Neural progenitor cell (in vitro differentiated cells): ENCODE data around the gene CPXM1. TPM values are rescaled to one million over a fixed set of nuclear protein-coding genes. Genes with fewer than 3 reads are reported as not detected.

ENCODE experiments used
- DNase-seq: peaks from one replicate; pipeline ENCODE4 v3.0.0-alpha.2; 2016; ENCODE audit warnings: low spot score
- H2AFZ ChIP-seq: fragments of 200-600 bp; sonication (generic); replicated peaks from 2 replicates; pipeline ENCODE4 v1.6.1; 2016; ENCODE audit warnings: antibody characterized with exemption
- H3F3A ChIP-seq: fragments of 200-600 bp; sonication (generic); 2 replicates; pipeline ENCODE4 v1.6.1; 2016; ENCODE audit warnings: antibody characterized with exemption, low read depth
- H3K27ac ChIP-seq: fragments of 200-600 bp; sonication (generic); 2 replicates; pipeline ENCODE4 v1.5.1; 2016; ENCODE audit warnings: mild to moderate bottlenecking
- H3K27me3 ChIP-seq: fragments of 200-600 bp; sonication (generic); 2 replicates; pipeline ENCODE4 v1.6.1; 2016; ENCODE audit warnings: mild to moderate bottlenecking, moderate library complexity
- H3K36me3 ChIP-seq: fragments of 200-600 bp; sonication (generic); 2 replicates; pipeline ENCODE4 v1.5.1; 2016
- H3K4me1 ChIP-seq: fragments of 200-600 bp; sonication (generic); 2 replicates; pipeline ENCODE4 v1.6.1; 2016; ENCODE audit warnings: mixed run types
- H3K4me2 ChIP-seq: fragments of 200-600 bp; sonication (generic); 2 replicates; pipeline ENCODE4 v1.6.1; 2016
- H3K4me3 ChIP-seq: fragments of 200-600 bp; sonication (generic); 2 replicates; pipeline ENCODE4 v1.5.1; 2016
- H3K79me2 ChIP-seq: fragments of 200-600 bp; sonication (generic); 2 replicates; pipeline ENCODE4 v1.6.1; 2016; ENCODE audit warnings: low read depth
- H3K9ac ChIP-seq: fragments of 200-600 bp; sonication (generic); 2 replicates; pipeline ENCODE4 v1.6.1; 2016
- H3K9me3 ChIP-seq: fragments of 200-600 bp; sonication (generic); 2 replicates; pipeline ENCODE4 v1.5.1; 2016; ENCODE audit warnings: low read depth
- H4K20me1 ChIP-seq: fragments of 200-600 bp; sonication (generic); 2 replicates; pipeline ENCODE4 v1.6.1; 2016; ENCODE audit warnings: low read depth
- H3K27ac Mint-ChIP-seq: 3 replicates; pipeline ENCODE4 v1.8.0; 2021; ENCODE audit warnings: mixed read lengths
- H3K27me3 Mint-ChIP-seq: 2 replicates; pipeline ENCODE4 v1.8.0; 2022; ENCODE audit warnings: low read depth, mild to moderate bottlenecking, inconsistent platforms, moderate library complexity, mixed read lengths; ENCODE audit not compliant: insufficient read depth
- H3K36me3 Mint-ChIP-seq: 3 replicates; pipeline ENCODE4 v1.8.0; 2021; ENCODE audit warnings: mixed read lengths
- H3K4me1 Mint-ChIP-seq: 3 replicates; pipeline ENCODE4 v1.8.0; 2021; ENCODE audit warnings: mixed read lengths
- H3K4me3 Mint-ChIP-seq: 3 replicates; pipeline ENCODE4 v1.8.0; 2021; ENCODE audit warnings: mild to moderate bottlenecking, moderate library complexity, mixed read lengths
- H3K9me3 Mint-ChIP-seq: 3 replicates; pipeline ENCODE4 v1.8.0; 2020; ENCODE audit warnings: mixed read lengths
- EZH2 ChIP-seq: fragments of 200-600 bp; sonication (generic); IDR thresholded peaks from 2 replicates; pipeline ENCODE4 v1.6.1; 2017; ENCODE audit warnings: antibody characterized with exemption, mild to moderate bottlenecking, moderate library complexity
- EZH2phosphoT487 ChIP-seq: fragments of 200-600 bp; sonication (generic); IDR thresholded peaks from 2 replicates; pipeline ENCODE4 v1.6.1; 2017; ENCODE audit warnings: antibody characterized with exemption
- total RNA-seq: library from RNA; depleted of rRNA; stranded (reverse); fragments of >200 nt; gene quantifications from 2 replicates; pipeline ENCODE4 v1.2.3, GENCODE V29; 2015; ENCODE audit warnings: low replicate concordance
- TF ChIP-seq, protein P1 (sequence below): fragments of 200-600 bp; sonication (generic); IDR thresholded peaks from 2 replicates; pipeline ENCODE4 v1.5.1; 2017; ENCODE audit warnings: antibody characterized with exemption, mild to moderate bottlenecking

The CPXM1 gene
- total RNA-seq, 1 donor from 2014 or later: 76.3 TPM

DNA sequence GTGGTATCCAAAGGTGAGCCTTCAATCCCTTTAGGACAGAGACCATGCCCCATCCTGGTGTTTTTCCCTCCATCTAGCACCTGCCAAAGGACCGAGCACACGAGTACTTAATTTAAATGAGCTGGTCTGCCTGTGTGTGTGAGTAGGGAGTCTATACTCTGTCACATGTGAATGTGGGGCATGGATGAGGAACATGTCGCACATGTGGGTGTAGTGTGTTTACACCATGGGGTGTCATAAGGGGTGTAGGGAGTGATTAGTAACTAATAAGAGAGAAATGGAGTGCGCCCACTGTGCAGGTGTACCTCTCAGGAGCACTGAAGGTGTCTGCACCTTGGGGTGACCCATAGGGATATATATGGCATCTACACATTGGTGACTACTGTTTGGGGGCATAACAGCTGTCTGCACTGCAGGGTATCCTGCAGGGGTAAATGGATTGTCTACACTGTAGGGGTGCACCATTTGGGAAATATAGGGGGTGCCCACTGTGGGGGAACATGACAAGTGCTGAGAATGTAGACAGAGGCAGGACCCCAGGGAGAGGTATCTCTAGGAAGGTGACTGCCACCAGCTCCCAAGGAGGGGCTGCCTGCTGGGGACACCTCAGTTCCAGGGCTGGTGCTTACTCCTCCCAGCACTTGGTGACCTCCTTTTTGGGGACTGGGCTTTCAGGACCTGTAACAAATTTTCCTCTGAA lies 54.3 kb downstream of the CPXM1 start:
- Histone ChIP-seq H3K4me3 (no peak overlapping the region), H3K27me3 (peaks cover 100% of the 10 kb centered on the region), H3F3A (peaks cover 7% of the 10 kb centered on the region), H3K79me2 (no peaks in the 10 kb centered on the region), H3K9me3 (no peaks in the 10 kb centered on the region), H4K20me1 (peaks cover 25% of the 10 kb centered on the region), H2AFZ (no peak overlapping the region), H3K4me1 (peaks cover 7% of the 10 kb centered on the region), H3K9ac (no peak overlapping the region), H3K36me3 (no peaks in the 10 kb centered on the region), H3K27ac (no peak overlapping the region), H3K4me2 (no peak overlapping the region)
- no peaks in the 10 kb centered on the region for H3K36me3 Mint-ChIP-seq
- H3K4me1 Mint-ChIP-seq: peaks cover 5% of the 10 kb centered on the region
- no peak for TF ChIP-seq EZH2
- no peak for TF ChIP-seq EZH2phosphoT487
- TF ChIP-seq, protein P1, sequence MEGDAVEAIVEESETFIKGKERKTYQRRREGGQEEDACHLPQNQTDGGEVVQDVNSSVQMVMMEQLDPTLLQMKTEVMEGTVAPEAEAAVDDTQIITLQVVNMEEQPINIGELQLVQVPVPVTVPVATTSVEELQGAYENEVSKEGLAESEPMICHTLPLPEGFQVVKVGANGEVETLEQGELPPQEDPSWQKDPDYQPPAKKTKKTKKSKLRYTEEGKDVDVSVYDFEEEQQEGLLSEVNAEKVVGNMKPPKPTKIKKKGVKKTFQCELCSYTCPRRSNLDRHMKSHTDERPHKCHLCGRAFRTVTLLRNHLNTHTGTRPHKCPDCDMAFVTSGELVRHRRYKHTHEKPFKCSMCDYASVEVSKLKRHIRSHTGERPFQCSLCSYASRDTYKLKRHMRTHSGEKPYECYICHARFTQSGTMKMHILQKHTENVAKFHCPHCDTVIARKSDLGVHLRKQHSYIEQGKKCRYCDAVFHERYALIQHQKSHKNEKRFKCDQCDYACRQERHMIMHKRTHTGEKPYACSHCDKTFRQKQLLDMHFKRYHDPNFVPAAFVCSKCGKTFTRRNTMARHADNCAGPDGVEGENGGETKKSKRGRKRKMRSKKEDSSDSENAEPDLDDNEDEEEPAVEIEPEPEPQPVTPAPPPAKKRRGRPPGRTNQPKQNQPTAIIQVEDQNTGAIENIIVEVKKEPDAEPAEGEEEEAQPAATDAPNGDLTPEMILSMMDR: no peak
- H3K4me3 Mint-ChIP-seq: no peak overlapping the region
- DNase-seq: no peak
- peaks cover 53% of the 10 kb centered on the region for H3K27me3 Mint-ChIP-seq
- no peaks in the 10 kb centered on the region for H3K9me3 Mint-ChIP-seq
- no peak overlapping the region for H3K27ac Mint-ChIP-seq

DNA sequence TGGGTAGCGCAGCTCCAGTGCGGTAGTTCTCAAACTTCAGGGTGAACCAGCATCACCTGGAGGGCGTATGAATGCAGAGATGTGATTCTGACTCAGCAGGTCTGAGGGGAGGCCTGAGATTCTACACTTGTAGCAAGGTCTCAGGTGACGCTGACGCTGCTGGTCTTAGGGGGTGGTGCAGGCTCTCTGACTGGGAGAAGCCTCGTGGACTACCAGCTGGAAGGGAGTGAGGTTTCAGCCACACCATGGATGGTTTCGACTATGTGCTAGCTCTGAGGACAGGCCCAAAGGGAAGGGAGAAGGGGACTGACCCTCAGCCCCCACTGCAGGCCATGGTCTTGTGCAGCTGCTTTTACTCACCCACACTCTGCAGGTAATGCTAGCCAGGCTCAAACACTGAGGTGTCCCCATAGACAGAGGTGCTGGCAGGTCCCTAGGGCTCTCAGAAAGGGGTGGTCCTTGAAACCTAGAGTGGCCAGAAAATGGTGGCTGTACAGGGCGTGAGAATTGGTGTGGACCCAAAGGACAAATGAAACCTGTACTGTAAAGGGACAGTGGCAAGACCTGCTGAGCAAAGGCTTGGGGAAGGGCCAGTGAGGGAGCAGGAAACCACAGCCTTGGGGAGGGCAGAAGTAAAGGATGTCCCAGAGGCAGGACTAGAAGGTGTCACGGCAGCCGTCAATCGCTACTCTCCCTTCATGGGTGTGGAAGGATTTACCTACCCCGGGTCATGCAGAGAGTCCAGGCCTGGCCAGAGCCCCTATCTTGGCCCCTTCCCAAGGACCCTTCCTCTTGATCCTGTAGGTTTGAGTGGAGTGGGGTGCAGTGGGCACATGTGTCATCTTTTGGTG lies 55.1 kb downstream of the CPXM1 start:
- H3K27me3 ChIP-seq: peaks cover 100% of the 10 kb centered on the region

More for the DNA sequence above, 55.1 kb downstream of the CPXM1 start:
- Histone ChIP-seq H3K9ac (no peak overlapping the region), H3K9me3 (no peaks in the 10 kb centered on the region), H4K20me1 (peaks cover 17% of the 10 kb centered on the region), H3F3A (no peaks in the 10 kb centered on the region), H3K4me2 (no peak overlapping the region), H3K4me3 (no peak overlapping the region), H3K79me2 (no peaks in the 10 kb centered on the region), H3K4me1 (no peaks in the 10 kb centered on the region), H3K27ac (no peak overlapping the region), H3K36me3 (no peaks in the 10 kb centered on the region), H2AFZ (no peak overlapping the region)
- Mint-ChIP-seq H3K36me3 (no peaks in the 10 kb centered on the region), H3K9me3 (no peaks in the 10 kb centered on the region), H3K4me3 (no peak overlapping the region), H3K27ac (no peak overlapping the region), H3K4me1 (no peaks in the 10 kb centered on the region), H3K27me3 (peaks cover 45% of the 10 kb centered on the region)
- DNase-seq: no peak
- TF ChIP-seq EZH2 (no peak), EZH2phosphoT487 (no peak)
- TF ChIP-seq, protein P1: no peak

Other genes starting within 250 kb of the CPXM1 start
- 246 and 288 TPM in 2 replicates for gene NOP56, start 148.0 kb downstream of the CPXM1 start, total RNA-seq
- 94.3 and 111 TPM in 2 replicates for gene IDH3B, start 136.4 kb downstream of the CPXM1 start, total RNA-seq
- 1.9 and 2.5 TPM in 2 replicates for gene EBF4, start 107.8 kb downstream of the CPXM1 start, total RNA-seq
- gene C20orf141, start 14.4 kb upstream of the CPXM1 start, total RNA-seq: not detected in 2 replicates
- gene TMEM239, start 15.7 kb upstream of the CPXM1 start, total RNA-seq: not detected in 2 replicates
- 14.6 and 53.1 TPM in 2 replicates for gene PCED1A, start 40.0 kb upstream of the CPXM1 start, total RNA-seq
- 27.6 and 39.6 TPM in 2 replicates for gene VPS16, start 40.1 kb upstream of the CPXM1 start, total RNA-seq
- gene PTPRA, start 72.9 kb upstream of the CPXM1 start, total RNA-seq: 77.7 and 89.4 TPM in 2 replicates
- gene GNRH2, start 243.0 kb upstream of the CPXM1 start, total RNA-seq: 0.37 TPM in 1 of 2 replicates, not detected in the other
- 37.0 and 71.8 TPM in 2 replicates for gene MRPS26, start 245.4 kb upstream of the CPXM1 start, total RNA-seq